DMS79 treated with DMSO at 0.1 percent for 48 hours (cell line): ENCODE results near the gene PPP4R2.
A peak's percentile ranks its signal among the peaks of the same experiment; 100 is the strongest.

Experiments
- DNase-seq: peaks from one replicate; lab custom pipeline; 2025; lab: John Stamatoyannopoulos, UW

The PPP4R2 gene

GRCh38 chr3:72996473-72997333 is at the start of gene PPP4R2:
Gene PPP4R2, plus strand, starts transcription at chr3:72996811. Its CDS starts 227 bp downstream, at chr3:72997038.
- DNase-seq: peak; percentile 19

- DNase-seq: no peak
Observed at GRCh38 chr3:72947715-72948490, 48.7 kb upstream of the PPP4R2 start.

DNA sequence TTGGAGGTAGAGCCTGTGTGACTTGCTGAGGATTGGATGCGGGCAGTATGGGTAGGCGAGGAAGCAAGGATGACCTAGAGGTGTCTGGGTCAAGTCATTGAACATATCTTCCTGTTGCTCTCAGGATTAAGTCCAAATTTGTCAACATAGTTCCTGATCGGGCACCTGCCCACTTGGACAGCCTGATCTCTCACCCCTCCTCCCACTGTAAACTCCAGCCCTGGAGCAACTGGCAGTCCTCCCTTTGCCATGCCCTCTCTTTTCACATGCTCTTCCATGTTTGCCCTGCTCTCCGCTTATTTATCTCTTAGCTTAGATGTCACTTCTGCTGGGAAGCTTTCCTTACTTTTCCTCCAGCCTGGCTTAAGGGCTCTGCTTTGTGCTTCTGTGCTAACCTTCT is 47.6 kb upstream of the PPP4R2 start:
- no peak for DNase-seq

DNA sequence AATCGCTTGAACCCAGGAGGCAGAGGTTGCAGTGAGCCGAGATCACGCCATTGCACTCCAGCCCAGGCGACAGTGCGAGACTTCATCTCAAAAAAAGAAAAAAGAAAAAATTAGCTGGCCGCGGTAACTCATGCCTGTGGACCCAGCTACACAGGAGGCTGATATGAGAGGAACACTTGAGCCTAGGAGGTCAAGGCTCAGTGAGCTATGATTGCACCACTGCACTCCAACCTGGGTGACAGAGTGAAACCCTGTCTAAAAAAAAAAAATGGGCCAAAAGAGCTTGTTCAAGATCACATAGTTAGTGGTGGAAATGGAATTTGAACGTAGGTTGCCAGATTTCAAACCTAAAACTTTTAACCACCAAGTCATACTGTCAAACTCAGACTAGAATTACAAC is 46.2 kb upstream of the PPP4R2 start:
- DNase-seq: no peak

DNA sequence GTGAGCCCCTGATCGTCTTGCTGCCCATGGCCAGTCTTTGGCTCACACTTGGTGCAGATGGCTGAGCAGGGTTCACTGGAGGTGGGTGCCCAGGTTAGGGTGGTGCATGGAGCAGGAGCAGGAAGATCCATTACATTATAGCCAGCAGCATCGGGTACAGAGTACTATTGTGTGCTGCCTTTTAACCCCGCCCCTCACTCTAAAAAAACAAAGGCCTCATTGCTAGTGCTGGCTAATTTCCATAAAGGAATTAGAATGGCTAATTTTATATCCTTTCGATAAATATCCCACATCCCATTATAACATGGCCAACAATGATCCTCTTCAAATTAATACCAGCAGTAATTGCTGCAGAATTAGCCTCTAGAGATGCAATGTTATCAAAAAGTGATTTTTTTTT is 45.8 kb upstream of the PPP4R2 start:
- no peak for DNase-seq

- peak; percentile 22 for DNase-seq
Observed at GRCh38 chr3:72951259-72951722, 45.3 kb upstream of the PPP4R2 start.

DNA sequence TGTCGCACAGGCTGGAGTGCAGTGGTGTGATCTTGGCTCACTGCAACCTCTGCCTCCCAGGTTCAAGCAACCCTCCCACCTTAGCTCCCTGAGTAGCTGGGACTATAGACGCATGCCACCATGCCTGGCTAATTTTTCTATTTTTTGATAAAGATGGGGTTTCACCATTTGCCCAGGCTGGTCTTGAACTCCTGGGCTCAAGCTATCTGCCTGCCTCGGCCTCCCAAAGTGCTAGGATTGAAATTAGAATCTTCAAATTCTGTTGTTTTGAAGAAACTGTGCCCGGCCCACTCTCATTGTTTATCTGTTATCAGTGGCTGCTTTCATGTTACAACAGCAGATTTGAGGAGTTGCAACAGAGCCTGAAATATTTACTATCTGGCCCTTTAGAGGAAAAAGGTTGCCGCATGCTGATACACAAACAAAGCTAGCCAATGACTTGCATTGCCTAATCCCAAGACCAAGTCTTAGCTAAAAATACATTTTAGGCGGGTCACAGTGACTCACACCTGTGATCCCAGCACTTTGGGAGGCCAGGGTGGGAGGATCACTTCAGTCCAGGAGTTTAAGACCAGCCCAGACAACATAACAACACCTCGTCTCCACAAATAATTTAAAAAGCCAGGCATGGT is 43.2 kb upstream of the PPP4R2 start:
- DNase-seq: no peak

DNA sequence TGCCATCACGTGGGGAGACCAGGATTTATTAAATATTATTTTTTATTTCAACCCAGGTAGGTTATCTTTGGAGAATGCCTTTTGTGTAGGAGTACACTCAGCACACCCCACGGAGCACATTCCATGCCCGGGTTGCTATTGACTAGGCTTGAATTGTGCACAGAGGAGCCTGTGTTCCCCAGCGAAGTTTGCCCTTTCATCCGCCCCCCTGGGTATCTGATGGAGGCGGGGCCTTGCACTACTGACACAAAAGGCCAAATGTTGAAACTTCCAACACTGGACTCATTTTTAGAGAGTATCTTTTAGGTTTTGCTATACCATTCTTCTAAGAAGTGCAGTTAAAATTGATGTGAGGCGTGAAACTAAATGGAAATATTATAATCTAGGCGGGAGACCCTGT is 39.3 kb upstream of the PPP4R2 start:
- DNase-seq: no peak

DNA sequence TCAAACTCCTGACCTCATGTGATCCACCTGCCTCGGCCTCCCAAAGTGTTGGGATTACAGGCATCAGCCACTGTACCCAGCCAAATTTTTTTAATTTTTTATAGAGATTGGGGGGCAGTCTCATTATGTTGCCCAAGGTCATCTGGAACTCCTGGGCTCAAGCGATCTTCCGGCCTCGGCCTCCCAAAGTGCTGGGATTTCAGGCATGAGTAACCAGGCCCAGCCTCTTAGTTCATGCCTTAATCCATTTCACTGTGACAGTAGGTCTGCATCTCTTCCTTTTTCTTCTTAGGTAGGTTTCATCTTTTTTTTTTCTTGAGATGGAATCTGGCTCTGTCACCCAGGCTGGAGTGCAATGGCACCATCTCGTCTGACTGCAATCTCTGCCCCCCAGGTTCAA is 37.3 kb upstream of the PPP4R2 start:
- DNase-seq: no peak

- DNase-seq: no peak
Observed at GRCh38 chr3:72960812-72961518, 35.6 kb upstream of the PPP4R2 start.

- no peak for DNase-seq
Observed at GRCh38 chr3:72961752-72962151, 34.9 kb upstream of the PPP4R2 start.

GRCh38 chr3:72962317-72962716 is 34.3 kb upstream of the PPP4R2 start:
- no peak for DNase-seq

DNA sequence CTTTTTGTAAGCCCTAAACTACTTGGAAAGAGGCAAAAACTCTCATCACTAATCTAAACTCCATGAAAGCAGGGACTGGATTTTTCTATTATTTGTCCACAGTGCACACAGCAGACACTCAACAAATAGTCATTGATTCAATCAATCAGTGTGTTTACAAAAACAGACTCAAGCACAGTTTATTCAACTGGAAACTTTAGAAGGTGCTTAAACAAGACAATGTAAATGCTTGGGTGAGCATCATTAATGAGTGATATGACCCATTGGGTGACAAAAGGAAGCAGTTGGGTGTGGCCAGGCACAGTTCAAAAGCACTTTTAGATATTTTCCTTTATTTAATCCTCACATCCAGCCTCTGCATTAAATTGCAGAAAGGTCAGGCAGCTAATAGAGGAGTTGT is 32.0 kb upstream of the PPP4R2 start:
- no peak for DNase-seq

- no peak for DNase-seq
Observed at GRCh38 chr3:72968266-72968664, 28.3 kb upstream of the PPP4R2 start.

DNA sequence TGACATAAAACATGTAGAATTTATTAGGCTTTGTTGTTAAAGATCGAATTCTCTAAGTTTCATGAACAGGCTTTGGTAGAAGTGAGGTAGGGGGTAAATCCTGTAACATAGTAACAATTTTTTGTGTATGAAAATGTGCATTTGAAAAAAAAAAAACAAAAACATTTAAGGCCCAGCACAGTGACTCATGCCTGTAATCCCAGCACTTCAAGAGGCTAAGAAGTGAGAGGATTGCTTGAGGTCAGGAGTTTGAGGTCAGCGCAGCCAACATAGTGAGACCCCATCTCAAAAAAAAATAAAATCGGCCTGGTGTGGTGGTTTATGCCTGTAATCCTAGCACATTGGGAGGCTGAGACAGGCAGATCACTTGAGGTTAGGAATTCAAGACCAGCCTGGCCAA is 26.8 kb upstream of the PPP4R2 start:
- no peak for DNase-seq

DNA sequence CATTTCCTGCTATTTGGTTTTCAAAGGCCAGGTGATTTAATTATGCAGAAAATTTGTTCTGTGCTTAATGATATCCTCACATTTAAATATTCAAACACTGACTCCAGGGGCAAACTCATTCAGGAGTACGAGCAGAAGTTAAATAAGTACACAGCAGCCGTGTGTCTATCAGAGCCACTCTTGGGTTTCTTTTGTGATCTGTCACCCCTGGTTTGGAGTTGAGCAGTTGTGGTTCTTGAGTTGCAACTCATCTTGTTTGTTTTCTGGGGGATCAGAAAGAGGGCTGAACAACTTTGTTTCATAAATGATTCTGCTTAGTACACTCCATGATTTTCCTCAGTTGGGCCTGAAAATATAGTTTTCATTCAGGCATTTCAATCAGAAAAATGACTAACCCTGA is 25.7 kb upstream of the PPP4R2 start:
- no peak for DNase-seq

DNA sequence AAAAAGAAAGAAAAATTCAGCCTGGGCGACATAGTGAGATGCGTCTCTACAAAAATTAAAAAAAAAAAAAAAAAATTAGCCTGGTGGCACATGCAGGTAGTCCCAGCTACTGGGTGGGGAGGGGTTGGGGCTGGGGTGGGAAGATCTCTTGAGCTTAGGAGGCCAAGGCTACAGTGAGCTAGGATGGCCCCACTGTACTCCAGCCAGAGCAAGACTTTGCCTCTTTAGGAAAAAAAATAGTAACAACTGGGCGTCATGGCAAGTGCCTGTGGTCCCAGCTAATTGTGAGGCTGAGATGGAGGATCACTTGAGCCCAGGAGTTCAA is 23.9 kb upstream of the PPP4R2 start:
- DNase-seq: no peak

DNA sequence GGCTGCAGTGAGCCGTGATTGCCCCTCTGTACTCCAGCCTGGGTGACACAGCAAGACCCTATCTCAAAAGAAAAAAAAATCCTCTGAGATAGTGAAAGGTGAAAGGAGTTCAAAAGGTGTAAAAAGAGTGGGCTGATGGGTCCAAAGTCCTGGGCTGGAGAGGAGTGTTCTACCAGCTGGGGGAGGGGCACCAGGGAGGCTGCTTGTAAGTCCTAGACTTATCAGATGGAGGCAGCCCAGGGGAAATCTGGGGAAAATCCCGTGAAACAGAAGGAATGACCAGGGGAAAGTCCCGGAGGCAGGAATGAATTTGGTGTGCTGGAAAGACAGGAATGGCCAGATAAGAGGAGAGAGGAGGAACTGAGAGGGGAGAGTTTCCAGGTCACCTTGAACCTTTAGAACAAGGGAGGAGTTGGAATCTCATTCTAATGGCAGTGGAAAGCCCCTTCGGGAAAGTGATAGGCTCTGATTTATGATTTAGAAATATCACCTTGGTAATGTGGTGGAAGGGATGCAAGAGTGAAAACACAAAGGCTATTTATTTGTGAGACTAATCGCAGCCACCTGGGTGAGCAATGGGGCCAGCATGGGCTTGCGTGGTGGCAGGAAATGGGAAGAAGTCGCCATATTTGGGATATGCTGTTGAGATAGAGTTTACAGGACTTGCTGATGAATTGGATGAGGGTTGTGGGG is 23.4 kb upstream of the PPP4R2 start:
- DNase-seq: no peak

DNA sequence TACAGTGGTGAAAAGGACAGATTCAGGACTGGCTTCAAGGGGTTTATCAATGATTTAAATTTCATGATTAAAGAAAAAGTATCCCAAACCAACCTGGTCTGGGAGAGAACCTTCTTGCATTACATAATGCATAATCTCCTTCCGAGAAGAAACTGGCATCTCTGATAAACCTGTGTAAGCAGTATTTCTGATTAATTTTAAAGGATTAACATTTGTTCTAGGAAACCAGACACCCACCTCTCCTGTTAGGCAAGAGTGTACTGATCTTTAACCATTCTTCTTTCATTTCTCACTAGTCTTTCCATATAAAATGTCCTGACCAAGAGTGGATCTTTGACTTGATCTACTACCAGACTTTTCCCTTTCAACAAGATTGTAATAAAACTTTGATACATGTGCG is 22.8 kb upstream of the PPP4R2 start:
- no peak for DNase-seq

DNA sequence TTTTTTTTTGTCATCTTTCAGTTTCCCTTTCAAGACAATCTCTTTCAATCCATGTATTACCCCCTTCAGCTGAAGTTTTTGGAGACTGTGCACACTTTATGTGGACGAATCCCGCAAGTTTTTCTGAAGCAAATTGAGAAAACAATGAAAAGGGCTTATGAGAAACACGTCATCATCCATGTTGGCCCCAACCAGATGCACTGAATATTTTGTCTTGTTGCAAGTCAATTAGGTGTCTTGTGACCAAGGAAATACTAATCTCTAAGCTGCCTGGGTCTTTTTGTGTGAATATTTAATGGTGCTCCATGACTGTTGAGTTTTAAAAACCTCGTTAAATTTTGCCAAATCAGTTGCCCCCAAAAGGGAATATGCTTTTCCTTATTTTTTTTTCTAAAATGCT is 21.7 kb upstream of the PPP4R2 start:
- no peak for DNase-seq

DNA sequence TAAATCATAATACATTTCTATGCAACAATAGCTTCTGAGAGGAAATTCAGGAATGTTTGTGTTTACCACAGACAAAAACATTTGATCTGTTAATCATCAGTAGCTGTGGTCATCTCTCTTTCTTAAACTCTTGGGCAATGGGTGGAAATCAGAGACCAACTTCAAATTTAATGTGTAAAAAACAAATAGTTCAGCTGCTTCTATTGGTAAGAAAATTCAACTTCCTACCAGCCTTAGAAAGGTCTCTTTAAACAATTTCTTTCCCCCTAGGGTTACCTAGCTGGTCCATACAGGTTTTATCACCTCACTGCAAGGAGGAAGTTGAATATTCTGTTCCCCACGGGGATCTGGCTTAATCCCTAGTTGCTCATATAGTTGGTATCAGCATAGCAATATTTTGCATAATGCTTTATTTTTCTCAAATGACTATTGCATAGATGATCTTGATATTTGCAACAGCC is 20.3 kb upstream of the PPP4R2 start:
- DNase-seq: no peak
